ENCODE measurements around the gene KRT3. TPM values are rescaled to one million over a fixed set of nuclear protein-coding genes. Genes with fewer than 3 reads are reported as not detected.

KRT3 gene
- total RNA-seq, 1 donor from 2014 or later = 0.09 TPM

DNA sequence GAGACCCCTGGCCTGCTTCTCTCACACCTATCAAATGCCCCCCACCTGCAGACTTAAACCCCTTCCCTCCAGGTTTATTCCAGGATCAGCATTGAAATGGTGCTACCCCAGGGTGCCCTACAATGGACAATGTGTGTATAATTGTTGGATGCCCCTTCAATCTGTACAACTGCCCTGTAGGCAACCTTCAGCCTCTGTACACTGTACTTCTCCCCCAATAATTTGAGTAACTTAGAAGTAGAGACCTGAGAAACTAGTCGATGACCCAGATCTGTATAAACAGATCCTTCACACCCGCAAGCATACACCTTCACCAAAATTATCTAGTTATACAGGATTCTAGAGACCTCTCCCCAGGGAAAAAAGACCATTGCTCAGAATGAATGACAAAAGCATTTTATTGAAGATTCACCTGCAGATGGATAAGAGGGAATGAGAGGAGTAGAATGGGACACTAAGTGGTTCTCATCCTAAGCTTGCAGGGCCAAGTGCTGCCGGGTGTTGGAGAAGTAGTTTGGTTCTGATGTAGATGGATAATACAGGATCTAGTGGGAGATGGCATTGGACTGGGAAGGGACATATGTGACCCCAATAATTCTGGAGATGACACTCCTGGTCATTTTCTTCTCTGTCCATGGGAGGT lies 10.4 kb upstream of the KRT3 start:
- DNase-seq (ENCODE audit: low read depth) = no peak
- no peak overlapping the region for H3K4me3 Mint-ChIP-seq (ENCODE audit: unreplicated experiment)
- Histone ChIP-seq H3K27me3 (ENCODE audit: insufficient read depth, low read length) (peaks cover 42% of the 10 kb centered on the region), H3K9ac (ENCODE audit: low read length) (no peak overlapping the region), H3K9me3 (ENCODE audit: insufficient read depth, low read depth, low read length) (no peaks in the 10 kb centered on the region), H2AFZ (ENCODE audit: low read depth, low read length) (no peak overlapping the region), H3K27ac (ENCODE audit: low read depth, low read length) (no peak overlapping the region), H3K4me2 (ENCODE audit: low read length) (no peak overlapping the region), H3K36me3 (ENCODE audit: insufficient read depth, low read length) (no peaks in the 10 kb centered on the region), H4K20me1 (ENCODE audit: insufficient read depth, low read length) (no peaks in the 10 kb centered on the region), H3K4me1 (ENCODE audit: insufficient read depth, low read length) (no peaks in the 10 kb centered on the region), H3K79me2 (ENCODE audit: insufficient read depth, low read length) (no peaks in the 10 kb centered on the region), H3K4me3 (ENCODE audit: insufficient read depth, low read depth, low read length) (no peak overlapping the region)
- H3K27ac Mint-ChIP-seq (ENCODE audit: unreplicated experiment) = no peak overlapping the region
- peaks cover 64% of the 10 kb centered on the region for H3K27me3 Mint-ChIP-seq (ENCODE audit: low read depth, unreplicated experiment)
- H3K36me3 Mint-ChIP-seq (ENCODE audit: low read depth, unreplicated experiment) = no peaks in the 10 kb centered on the region
- no peak for FAIRE-seq
- peaks cover 4% of the 10 kb centered on the region for H3K9me3 Mint-ChIP-seq (ENCODE audit: unreplicated experiment)
- H3K4me1 Mint-ChIP-seq (ENCODE audit: low read depth, unreplicated experiment) = no peaks in the 10 kb centered on the region
- TF ChIP-seq CTCF (IDR thresholded peaks at IDR 0.05; ENCODE audit: insufficient read depth, low read depth, low read length) (no peak), EZH2 (IDR thresholded peaks at IDR 0.05; ENCODE audit: insufficient read depth, low read length) (no peak)

- H3K36me3 Mint-ChIP-seq (ENCODE audit: low read depth, unreplicated experiment) = no peaks in the 10 kb centered on the region
- no peak for FAIRE-seq
Observed at GRCh38 chr12:52805739-52806138, 9.8 kb upstream of the KRT3 start.

More at GRCh38 chr12:52805739-52806138, 9.8 kb upstream of the KRT3 start:
- Mint-ChIP-seq H3K4me3 (ENCODE audit: unreplicated experiment) (no peak overlapping the region), H3K27me3 (ENCODE audit: low read depth, unreplicated experiment) (peaks cover 63% of the 10 kb centered on the region), H3K4me1 (ENCODE audit: low read depth, unreplicated experiment) (no peaks in the 10 kb centered on the region), H3K9me3 (ENCODE audit: unreplicated experiment) (peaks cover 4% of the 10 kb centered on the region), H3K27ac (ENCODE audit: unreplicated experiment) (no peak overlapping the region)
- Histone ChIP-seq H3K4me2 (ENCODE audit: low read length) (no peak overlapping the region), H3K27ac (ENCODE audit: low read depth, low read length) (no peak overlapping the region), H4K20me1 (ENCODE audit: insufficient read depth, low read length) (no peaks in the 10 kb centered on the region), H3K4me1 (ENCODE audit: insufficient read depth, low read length) (no peaks in the 10 kb centered on the region), H3K9ac (ENCODE audit: low read length) (no peak overlapping the region), H2AFZ (ENCODE audit: low read depth, low read length) (no peak overlapping the region), H3K79me2 (ENCODE audit: insufficient read depth, low read length) (no peaks in the 10 kb centered on the region), H3K4me3 (ENCODE audit: insufficient read depth, low read depth, low read length) (no peak overlapping the region), H3K9me3 (ENCODE audit: insufficient read depth, low read depth, low read length) (no peaks in the 10 kb centered on the region), H3K36me3 (ENCODE audit: insufficient read depth, low read length) (no peaks in the 10 kb centered on the region), H3K27me3 (ENCODE audit: insufficient read depth, low read length) (peaks cover 38% of the 10 kb centered on the region)
- TF ChIP-seq CTCF (IDR thresholded peaks at IDR 0.05; ENCODE audit: insufficient read depth, low read depth, low read length) = no peak
- TF ChIP-seq EZH2 (IDR thresholded peaks at IDR 0.05; ENCODE audit: insufficient read depth, low read length) = no peak
- no peak for DNase-seq (ENCODE audit: low read depth)

All from astrocyte (in vitro differentiated cells and primary cell).